Measurements from ENCODE around the gene FAM187B.

FAM187B gene

GRCh38 chr19:35249848-35250711 lies 21.5 kb upstream of the FAM187B start:
- H3K4me3 ChIP-seq (ENCODE audit: low read depth, low read length), result no peak overlapping the region
- TF ChIP-seq, protein P1, sequence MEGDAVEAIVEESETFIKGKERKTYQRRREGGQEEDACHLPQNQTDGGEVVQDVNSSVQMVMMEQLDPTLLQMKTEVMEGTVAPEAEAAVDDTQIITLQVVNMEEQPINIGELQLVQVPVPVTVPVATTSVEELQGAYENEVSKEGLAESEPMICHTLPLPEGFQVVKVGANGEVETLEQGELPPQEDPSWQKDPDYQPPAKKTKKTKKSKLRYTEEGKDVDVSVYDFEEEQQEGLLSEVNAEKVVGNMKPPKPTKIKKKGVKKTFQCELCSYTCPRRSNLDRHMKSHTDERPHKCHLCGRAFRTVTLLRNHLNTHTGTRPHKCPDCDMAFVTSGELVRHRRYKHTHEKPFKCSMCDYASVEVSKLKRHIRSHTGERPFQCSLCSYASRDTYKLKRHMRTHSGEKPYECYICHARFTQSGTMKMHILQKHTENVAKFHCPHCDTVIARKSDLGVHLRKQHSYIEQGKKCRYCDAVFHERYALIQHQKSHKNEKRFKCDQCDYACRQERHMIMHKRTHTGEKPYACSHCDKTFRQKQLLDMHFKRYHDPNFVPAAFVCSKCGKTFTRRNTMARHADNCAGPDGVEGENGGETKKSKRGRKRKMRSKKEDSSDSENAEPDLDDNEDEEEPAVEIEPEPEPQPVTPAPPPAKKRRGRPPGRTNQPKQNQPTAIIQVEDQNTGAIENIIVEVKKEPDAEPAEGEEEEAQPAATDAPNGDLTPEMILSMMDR (IDR thresholded peaks at IDR 0.05; ENCODE audit: low read depth, low read length), result no peak

DNA sequence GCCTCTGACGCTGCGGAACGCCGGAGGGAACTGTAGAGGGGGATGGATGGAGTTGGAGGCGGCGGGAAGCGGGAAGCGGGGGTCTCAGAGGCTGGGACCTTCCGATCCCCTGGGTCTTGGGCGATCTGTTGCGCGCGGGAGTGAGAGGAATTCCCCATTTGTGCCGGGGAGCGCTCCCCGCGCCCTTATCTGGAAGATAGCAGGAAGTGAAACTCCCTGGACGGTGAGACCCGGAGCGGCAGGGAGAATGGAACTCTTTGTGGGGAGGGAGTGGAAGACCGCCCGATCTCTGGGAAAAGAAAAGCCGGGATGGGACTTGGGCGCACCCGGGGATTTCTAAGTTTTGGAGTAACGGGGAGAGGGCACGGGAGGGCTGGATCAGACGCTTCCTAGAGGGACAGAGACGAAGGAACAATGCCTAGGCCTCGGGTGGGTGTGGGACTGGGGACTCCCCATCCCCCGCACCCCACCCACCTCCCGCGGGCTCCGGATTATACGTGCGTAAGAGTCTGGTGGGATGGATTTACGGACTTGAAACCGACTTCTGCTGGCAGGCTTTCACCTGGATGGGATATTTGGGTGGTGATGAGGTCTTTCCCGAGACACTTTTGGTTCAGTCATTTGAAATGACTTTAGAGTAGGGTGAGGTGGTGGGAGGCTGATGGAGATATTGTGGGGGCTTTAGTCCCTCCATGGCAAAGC lies 20.8 kb upstream of the FAM187B start:
- TF ChIP-seq, protein P1 (IDR thresholded peaks at IDR 0.05; ENCODE audit: low read depth, low read length), result no peak
- no peak overlapping the region for H3K4me3 ChIP-seq (ENCODE audit: low read depth, low read length)

DNA sequence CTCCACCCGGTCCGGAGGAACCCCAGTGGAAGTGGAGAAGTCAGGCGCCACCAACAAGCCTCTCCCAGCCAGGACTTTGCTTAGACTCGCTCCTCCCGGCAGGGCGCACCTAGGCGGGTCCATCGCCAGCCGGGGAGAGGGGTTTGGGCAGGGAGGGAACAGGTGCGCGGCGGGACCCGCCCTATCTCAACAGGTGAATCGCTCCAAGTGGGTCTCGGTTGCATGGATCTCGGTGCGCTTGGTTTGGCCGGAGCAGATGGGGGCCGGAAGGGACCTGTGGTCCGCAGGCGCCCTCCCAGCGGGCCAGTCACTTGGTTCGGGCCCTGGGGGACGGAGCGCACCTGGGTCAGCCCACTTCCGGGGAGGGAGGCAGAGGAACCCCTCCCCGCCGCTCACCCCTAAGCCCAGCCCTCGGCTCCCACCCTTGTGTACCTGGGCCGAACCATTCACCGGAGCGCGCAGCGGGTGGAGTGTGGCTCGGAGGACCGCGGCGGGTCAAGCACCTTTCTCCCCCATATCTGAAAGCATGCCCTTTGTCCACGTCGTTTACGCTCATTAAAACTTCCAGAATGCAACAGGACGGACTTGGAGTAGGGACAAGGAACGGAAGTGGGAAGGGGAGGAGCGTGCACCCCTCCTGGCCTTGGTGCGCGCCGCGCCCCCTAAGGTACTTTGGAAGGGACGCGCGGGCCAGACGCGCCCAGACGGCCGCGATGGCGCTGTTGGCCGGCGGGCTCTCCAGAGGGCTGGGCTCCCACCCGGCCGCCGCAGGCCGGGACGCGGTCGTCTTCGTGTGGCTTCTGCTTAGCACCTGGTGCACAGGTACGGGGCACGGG lies 20.0 kb upstream of the FAM187B start, which contains the start of gene LSR:
Gene LSR, plus strand, starts transcription at position 693 of the 836 bp plus-strand sequence. Its CDS starts 21 bp downstream, at position 714.
- TF ChIP-seq, protein P1 (IDR thresholded peaks at IDR 0.05; ENCODE audit: low read depth, low read length), result no peak
- no peak within 1 kb of the TSS for H3K4me3 ChIP-seq (ENCODE audit: low read depth, low read length)

GRCh38 chr19:35247526-35248309 lies 19.2 kb upstream of the FAM187B start:
- TF ChIP-seq, protein P1 (IDR thresholded peaks at IDR 0.05; ENCODE audit: low read depth, low read length), result no peak
- H3K4me3 ChIP-seq (ENCODE audit: low read depth, low read length), result no peak overlapping the region

DNA sequence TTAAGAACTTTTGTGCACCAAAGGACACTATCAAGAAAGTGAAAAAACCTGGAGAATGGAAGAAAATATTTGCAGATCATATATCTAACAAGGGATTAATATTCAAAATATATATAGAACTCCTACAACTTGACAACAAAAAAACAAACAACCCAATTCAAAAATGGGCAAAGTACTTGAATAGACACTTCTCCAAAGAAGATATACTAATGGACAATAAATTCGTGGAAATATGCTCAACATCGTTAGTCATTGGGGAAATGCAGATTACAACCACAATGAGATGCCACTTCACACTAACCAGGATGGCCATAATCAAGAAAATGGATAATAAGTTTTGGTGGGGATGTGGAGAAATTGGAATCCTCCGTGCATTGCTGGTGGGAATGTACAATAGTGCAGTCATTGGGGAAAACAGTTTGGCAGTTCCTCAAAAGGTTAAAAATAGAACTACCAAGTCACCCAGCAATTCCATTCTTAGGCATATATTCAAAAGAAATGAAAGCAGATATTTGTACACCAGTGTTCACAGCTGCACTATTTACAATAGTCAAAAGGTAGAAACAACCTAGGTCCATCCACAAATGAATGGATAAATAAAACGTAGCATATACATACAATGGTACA lies 18.0 kb upstream of the FAM187B start:
- TF ChIP-seq, protein P1 (IDR thresholded peaks at IDR 0.05; ENCODE audit: low read depth, low read length), result no peak
- H3K4me3 ChIP-seq (ENCODE audit: low read depth, low read length), result no peak overlapping the region

GRCh38 chr19:35241417-35241816 lies 12.9 kb upstream of the FAM187B start:
- TF ChIP-seq, protein P1 (IDR thresholded peaks at IDR 0.05; ENCODE audit: low read depth, low read length), result no peak
- H3K4me3 ChIP-seq (ENCODE audit: low read depth, low read length), result no peak overlapping the region

Data from WI38 (cell line).